IPS DF 4.7 (cell line): ENCODE results near the gene GYG2.
"Not testable (repeated sequence)": the region's sequence is repeated elsewhere in the genome, so short reads cannot be mapped to it uniquely, and the experiment has no call there.

Experiments
- DNase-seq: peaks from one replicate; pipeline ENCODE4 v3.0.0-alpha.2; 2013; ENCODE audit warnings: low spot score; ENCODE audit errors: extremely low read depth

GYG2 gene

DNA sequence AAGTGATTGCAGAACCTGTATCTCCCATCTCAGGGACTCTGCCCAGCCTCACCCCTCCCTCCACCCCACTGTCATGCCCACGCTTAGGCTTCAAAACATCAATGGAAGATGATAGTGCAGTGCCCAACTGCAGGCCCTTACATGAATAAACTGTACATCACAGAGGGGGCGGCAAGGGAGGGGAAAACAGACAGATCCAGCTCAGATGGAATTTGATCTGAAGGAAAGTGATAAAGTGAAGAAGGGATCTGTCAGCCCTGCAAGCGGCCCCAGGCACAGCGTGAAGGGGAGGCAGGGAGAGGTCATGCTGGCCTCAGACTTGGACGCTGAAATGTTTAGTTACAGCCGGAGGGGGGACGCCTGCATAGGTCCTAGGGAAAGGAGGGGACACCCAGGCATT, 38.5 kb downstream of the GYG2 start:
- no peak for DNase-seq

DNA sequence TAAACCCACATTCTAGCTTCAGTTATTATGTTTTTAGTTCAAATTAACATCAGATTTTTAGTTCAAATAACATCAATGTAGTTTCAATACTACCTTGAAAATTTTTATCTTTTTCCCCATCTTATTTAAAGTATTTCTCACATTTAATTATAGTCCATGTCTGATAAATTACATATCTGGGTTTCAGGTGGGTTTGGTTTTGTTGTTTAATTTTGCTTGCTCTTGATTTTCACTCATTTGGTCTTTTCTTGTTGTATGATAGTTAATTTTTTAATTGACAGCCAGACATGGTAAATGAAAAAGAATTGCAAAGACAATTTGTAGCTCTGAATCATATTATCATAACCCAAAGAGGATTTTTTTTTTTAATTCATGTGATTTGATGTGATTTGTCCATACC, 41.9 kb downstream of the GYG2 start:
- DNase-seq: no peak

DNA sequence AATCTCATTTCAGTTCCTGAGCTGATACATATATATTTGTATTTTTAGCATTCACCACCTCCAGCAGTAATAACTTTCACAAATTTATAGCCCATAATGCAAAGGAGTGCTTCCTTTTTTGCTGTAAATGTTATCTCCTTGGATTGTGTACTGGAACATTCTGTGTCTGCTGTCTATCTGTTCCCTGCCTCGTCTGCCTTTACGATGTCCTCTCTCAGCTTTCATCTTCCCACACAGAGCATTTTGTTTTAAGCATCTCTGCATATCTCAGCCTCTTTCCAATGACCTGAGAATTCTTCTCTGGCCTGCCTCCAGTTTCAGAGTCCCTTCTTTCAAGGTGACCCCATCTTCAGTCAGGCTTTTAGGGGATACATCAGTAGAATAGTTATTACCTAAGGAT, 43.1 kb downstream of the GYG2 start:
- no peak for DNase-seq

DNA sequence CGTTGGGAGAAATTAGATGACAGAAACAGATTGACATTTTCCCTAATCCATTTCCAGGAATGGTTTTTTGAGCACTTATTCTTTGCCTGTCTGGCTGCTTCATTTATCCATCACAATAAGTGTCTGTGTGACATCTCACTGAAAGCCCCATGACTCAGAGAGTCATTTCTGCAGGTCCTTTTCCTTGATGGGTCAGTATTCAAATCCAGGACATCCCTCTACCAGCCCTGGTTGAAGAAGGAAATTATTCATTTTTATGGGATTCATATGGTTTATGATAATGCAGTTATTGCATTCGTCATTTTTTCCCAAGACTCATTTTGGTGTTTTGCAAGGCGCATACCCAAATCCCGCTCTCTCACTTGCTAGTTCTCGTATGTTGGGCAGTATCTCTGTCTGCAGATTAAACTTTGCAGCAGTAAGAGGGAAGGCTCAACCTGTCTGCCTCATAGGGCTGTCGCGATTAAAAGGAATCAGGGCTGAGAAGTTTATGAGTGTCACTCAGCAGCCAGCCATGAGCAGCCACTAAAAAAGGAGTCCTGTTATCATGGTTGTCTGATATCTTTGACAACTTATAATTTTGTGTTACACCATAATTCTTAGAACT, 44.0 kb downstream of the GYG2 start:
- no peak for DNase-seq

DNA sequence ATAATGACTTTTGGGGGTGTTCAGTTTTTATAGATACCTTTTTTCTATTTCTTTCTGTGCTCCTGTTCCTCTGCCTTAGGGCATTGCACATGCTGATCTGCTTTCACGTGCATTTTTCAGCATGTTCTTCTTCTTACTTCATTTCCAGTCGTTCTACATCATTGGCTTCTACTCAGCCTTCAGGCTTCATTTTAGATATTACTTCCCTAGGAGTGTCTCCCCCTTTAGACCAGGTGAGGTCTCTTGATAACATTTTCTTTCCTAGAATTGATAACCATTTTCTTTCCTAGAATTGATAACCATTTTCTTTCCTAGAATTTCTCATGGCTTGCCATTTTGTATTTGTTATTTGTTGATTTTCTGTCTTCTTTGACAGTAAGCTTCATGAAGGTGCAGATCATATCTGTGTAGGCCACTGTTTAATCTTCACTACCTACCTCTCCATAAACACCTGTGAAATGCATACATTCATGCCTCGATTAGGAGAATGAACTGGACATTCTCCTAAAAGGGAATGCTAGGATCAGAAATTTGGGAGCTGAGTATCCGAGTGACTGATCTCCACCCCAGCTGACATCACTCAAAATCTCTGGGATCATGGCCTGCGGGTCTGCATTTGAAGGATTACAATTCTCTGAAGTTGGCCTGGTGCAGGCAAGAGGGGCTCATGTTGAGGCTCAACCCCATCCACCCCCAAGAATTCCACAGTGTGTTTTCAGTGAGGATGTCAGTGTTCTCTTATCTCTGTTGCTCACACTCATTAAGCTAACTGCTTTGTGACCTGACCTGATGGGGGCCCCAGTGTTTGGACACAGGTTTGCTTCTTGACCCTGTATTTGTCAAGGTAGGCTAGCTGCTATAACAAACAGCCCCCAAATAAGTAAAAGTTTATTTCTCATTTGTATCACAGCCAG, 45.7 kb downstream of the GYG2 start:
- DNase-seq: no peak

DNA sequence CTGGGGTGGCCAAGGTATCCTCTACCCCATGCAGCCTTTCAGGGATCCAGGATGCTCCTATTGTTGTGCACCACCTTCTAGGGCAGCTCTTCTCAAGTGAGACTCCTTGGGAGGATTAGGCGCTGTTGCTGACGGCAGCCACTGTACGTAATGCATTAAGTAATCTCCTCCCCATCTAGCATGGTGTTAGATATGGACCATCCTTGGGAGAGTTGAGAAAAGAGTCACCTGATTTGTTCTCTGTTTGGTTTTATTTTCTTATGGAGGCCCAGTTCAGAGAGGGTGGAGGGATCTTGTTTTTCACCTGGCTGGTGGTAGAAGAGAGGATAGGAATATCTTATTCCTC, 46.4 kb downstream of the GYG2 start:
- DNase-seq: no peak

DNA sequence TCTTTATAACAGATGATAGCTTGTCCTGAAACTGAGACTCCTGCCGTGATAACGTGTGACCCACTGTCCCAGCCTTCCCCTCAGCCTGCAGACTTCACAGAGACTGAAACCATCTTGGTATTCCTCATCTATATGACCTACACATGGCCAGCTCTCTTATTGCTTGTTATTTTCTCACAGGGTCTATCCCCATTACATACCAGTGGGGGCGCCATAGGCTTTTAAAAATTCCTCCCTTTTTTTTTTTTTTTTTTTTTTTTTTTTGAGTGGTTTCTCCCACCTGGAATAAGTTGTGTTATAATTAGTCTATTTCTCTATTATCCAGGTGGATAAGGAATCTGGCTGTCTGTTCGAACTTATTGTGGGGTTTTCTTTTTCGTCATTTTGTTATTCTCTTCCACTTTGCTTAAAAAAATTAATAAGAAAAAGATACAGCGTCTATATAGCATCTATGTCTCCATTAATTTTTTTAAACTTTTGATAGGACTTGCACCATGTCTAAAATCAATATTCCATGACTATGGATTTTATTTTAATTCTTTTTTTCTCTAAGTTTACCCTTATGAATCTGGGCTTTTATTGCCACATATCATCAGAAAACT, 47.2 kb downstream of the GYG2 start:
- no peak for DNase-seq

DNA sequence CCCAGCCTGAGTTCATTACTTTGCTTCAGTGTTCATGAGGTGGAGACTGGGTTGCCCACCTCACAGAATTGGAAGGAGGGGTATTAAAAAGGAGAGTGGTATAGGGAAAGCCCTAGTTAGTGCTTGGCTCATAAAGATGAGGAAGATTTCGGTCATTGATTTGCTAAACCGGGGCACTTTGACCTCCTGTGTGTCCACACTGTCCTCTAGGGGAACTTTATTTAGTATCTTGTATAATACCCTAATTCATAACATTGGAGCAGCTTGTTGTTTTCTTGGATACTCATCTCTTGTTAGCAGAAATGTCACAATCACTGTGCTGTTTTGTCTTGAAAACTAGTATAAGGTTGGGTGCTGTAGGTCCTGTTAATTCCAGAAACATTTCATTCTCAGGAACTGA, 49.8 kb downstream of the GYG2 start:
- no peak for DNase-seq

DNA sequence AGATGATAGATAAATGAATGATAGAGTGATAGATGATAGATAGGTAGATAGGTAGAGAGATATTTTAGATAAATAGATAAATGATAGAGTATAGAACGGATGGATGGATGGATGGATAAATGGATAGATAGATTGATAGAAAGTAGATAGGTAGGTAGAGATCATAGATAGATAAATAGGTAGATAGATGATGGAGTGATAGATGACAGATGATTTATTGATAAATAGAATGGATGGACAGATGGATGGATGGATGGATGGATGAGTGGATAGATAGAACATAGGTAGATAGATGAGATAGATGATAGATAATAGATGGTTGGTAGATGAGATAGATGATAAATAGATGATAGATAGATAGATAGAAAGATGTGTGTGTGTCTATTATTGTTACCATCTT, 50.9 kb downstream of the GYG2 start:
- DNase-seq: no peak

DNA sequence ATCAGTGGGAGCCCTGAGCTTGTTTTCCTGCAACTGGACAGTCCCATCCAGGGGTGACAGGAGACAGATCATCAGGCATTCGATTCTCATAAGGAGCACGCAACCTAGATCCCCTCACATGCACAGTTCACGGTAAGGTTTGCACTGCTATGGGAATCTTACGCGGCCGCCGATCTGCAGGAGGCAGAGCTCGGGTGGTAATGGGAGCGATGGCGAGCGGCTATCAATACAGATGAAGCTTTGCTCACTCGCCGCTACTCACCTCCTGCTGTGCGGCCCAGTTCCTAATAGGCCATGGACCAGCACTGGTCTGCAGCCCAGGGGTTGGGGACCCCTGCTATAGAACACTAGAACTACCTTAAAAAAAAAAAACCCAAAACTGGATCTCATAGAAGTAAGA, 55.0 kb downstream of the GYG2 start:
- DNase-seq: no peak

DNA sequence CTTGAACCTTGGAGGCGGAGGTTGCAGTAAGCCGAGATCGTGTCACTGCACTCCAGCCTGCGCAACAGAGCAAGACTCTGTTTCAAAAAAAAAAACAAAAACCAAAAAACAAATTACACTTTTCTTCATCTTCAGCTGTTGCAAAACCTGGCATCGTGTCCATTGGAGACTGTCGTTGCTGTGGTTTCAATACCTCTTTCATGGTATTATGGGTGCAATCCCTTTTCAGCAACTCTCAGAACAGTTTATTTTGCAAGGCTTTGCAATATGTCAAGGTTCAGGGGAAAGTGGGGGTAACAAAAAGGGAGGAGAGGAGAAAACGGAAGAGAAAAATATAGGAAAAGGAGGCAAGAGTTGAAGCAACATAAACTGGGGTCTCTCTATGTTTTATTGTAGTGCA, 59.6 kb downstream of the GYG2 start:
- DNase-seq: no peak

DNA sequence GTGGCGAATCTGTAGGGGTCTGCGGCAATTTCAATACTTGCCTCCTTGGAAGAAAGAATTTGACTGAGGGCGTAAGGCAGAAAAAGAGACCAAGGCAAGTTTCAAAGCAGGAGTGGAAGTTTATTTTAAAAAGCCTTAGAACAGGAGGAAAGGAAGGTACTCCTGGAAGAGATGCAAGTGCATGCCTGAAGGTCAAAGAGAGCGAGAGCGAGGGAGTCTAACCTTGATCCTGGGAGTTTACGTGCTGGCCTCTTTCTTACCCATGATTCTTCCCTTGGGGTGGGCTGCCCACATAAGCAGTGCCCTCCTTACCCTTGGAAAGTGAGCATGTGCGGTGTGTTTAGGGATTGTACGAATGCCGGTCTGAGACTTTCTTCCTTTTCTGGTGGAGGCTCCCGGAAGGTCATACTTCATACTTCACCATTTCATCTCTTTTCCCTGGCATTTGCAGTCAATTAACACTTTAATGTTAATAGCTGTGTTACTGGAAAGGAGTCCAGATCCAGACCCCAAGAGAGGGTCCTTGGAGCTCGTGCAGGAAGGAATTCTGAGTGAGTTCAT, 60.4 kb downstream of the GYG2 start:
- no peak for DNase-seq

DNA sequence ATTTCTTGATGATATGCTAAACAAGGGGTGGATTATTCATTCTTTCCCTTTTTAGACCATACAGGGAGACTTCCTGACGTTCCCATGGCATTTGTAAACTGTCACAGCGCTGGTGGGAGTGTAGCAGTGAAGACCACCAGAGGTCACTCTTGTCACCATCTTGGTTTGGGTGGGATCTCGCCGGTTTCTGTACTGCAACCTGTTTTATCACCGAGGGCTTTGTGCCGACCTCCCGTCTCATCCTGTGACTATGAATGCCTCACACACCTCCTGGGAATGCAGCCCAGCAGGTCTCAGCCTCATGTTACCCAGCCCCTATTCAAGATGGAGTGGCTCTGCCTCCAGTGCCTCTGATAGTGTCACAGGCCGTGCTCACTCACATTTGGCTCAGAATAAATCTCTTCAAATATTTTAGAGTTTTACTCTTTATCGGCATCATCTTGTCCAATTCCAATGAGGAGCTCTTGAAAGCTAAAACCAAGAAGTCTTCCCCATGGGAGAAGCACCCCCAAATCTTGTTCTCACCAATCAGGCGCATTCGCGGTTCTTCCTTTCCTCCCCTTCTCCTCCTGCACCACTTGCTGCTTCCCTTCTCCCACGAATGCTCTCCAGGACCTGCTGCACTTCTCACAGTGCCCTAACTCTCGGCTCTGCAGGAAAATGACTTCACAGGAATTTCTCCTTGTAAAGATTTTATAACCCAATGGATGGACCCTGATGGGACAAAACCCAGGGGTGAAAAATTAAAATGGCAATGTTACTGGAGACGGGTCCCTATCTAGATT, 61.2 kb downstream of the GYG2 start:
- DNase-seq: not testable (repeated sequence)

DNA sequence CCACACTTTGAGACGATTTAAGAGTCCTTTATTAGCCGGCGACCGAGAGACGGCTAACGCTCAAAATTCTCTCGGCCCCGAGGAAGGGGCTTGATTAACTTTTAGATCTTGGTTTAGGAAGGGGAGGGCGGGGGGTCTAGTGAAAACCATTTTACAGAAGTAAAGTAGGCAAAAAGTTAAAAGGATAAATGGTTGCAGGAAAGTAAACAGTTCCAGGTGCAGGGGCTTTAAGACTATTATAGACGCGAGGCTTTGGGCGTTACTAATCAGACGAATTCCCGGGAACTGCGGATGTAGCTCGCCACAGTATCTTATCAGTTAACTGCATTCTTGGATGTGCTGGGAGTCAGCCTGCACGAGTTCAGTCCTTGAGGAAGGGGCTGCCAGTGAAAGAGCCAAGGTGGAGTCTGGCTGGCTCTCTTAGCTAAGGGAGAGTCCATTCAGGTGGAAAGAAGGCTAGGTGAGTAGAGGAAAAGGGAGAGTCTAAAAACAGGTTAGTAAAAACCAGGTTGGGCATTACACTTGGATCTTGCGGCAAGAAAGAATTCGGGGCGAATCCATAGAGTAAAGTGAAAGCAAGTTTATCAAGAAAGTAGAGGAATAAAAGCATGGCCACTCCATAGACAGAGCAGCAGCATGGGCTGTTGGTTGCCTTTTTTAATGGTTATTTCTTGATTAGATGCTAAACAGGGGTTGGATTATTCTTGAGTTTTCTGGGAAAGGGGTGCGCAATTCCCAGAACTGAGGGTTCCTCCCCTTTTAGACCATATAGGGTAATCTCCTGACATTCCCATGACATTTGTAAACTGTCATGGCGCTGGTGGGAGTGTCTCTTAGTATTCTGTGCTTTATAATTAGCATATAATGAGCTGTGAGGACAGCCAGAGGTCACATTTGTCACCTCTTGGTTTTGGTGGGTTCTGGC, 62.1 kb downstream of the GYG2 start:
- DNase-seq: not testable (repeated sequence)

DNA sequence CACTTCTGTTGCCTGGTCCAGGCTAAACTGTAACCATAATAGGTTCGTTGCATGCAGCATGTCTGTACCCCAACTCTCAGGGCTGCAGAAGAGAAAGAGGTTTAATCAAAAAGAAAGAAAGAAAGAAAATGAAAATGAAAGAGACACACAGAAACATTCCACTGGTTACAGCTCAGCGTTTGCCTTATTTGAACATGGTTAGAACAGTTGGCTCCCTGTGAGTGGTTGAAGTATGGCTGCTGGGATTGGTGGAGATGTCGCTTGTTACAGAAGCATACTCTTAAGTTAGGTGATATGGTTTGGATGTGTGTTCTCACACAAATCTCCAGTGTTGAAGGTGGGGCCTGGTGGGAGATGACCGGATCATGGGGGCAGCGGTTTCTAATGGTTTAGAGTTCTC, 64.1 kb downstream of the GYG2 start:
- DNase-seq: no peak

DNA sequence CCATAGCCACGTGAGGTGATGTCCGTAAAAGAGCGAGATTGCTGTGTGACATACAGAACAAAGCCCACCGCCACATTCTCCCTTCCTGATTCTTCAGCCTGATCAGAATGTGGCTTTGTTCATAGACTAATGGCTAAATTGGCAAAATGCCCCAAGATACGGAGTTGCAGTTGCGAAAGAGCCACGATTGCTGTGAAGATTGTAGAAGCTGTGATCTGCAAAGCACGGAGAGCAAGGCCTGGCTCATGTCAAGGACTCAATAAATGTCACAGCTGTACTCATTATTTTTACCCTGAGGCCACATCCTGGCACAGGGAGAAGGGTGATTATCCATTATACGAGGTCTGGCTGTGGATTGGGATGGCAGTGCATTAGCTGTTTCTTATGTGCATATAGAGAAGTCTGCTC, 66.2 kb downstream of the GYG2 start:
- DNase-seq: no peak

DNA sequence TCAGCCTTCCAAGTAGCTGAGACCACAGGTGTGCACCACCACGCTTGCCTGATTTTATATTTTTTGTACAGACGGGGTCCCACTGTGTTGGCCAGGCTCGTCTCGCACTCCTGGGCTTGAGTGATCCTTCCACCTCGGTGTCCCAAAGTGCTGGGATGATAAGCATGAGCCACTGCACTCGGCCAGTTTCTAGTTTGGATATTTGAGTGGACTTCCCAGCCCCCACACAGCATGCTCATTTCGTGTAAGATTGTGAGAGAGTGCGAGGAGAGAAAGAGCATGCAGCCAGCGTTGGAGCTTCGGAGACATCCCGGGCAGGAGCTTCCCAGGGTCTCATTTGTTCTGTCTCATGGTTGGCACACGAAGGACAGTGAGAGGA, 68.6 kb downstream of the GYG2 start:
- no peak for DNase-seq

DNA sequence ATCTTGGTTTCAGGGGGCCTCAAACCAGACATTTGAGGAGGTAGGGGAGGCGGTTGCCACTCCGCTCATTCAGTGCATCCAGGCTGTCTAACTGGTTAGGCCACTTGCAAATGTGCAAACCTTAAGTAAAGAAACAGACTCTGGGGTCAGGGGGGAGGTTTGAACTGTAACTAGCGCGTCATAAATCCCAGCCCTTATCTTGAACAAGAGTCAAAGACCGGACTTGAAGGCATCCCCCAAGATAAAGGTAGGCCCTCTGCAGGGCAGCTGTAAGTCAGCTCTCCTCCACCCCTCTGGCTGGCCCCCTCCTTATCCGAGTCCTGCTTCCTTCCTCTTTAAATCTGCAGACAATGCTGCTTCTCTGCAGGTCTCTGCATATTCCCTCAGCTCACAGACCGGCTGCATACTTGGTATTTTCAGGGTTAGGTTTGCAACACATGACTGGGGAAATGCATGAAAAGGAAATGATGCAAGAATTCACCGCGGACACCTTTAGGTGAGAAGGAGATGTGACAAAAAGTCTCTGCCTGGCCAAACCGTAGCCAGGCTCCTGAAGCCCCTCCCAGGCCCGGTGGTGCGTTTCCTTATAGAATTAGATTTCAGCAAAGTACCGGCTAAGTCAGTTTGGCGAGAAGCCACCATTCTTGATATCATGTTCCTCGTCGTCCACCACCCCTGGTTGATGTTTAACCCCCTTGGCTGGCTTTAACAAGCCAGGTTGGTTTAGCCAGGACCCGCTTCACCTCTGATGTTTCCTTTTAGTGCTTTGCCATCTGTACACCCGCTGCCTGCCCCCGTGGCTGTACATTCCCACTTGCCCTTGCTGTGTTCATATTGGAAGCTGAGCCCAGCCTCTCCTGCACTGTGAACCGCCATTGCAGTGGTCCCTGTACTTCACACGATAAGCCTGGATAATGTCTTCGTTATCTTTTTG, 69.2 kb downstream of the GYG2 start:
- DNase-seq: not testable (repeated sequence)

DNA sequence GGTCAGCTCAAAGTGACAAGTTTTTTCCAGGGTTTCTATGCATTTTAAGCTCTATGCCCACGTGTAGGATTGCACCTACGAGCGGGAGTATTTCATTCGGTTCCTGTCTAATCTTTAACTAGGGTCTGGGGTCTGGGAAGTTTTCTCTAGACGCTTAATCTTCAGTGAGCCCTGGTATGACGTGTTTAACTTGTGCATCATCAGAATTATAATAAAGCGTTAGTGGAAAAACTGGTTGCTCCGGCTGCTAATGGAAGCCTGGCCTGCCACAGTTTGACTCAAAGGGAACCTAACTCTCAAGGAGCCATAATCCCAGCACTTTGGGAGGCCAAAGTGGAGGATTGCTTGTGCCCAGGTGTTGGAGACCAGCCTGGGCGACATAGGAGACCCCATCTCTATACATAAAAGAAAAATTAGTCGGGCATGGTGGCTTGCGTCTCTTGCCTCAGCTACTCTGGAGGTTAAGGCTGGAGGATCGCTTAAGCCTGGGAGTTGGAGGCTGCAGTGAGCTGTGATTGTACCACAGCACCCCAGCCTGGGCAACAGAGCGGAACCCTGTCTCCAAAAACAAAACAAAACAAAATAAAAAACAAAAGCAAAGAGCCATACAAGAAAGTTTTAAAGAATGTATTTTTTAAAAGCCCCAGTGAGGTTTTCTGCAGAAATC, 70.2 kb downstream of the GYG2 start:
- no peak for DNase-seq
